IPS DF 19.7 (cell line): ENCODE results near the gene PIP5KL1.
"Not testable (repeated sequence)": the region's sequence is repeated elsewhere in the genome, so short reads cannot be mapped to it uniquely, and the experiment has no call there.

Experiments
- DNase-seq: peaks from one replicate; pipeline ENCODE4 v3.0.0-alpha.2; 2013; ENCODE audit warnings: low read depth, low spot score

PIP5KL1 gene

GRCh38 chr9:127893392-127893791, 37.2 kb downstream of the PIP5KL1 start:
- DNase-seq: no peak

- DNase-seq: no peak
Observed at GRCh38 chr9:127892831-127893230, 37.7 kb downstream of the PIP5KL1 start.

GRCh38 chr9:127890053-127890452, 40.5 kb downstream of the PIP5KL1 start:
- no peak for DNase-seq

- no peak for DNase-seq
Observed at GRCh38 chr9:127887792-127888191, 42.8 kb downstream of the PIP5KL1 start.

- DNase-seq: no peak
Observed at GRCh38 chr9:127886401-127886972, 44.1 kb downstream of the PIP5KL1 start.

GRCh38 chr9:127885508-127886281, 44.9 kb downstream of the PIP5KL1 start:
- no peak for DNase-seq

GRCh38 chr9:127884976-127885490, 45.5 kb downstream of the PIP5KL1 start:
- DNase-seq: no peak

- DNase-seq: no peak
Observed at GRCh38 chr9:127884427-127884911, 46.1 kb downstream of the PIP5KL1 start.

GRCh38 chr9:127883959-127884358, 46.6 kb downstream of the PIP5KL1 start:
- DNase-seq: no peak

- DNase-seq: not testable (repeated sequence)
Observed at GRCh38 chr9:127881715-127882114, 48.9 kb downstream of the PIP5KL1 start.

- no peak for DNase-seq
Observed at GRCh38 chr9:127880143-127880542, 50.4 kb downstream of the PIP5KL1 start.

GRCh38 chr9:127878652-127879390, 51.8 kb downstream of the PIP5KL1 start:
- DNase-seq: no peak

GRCh38 chr9:127878001-127878651, 52.5 kb downstream of the PIP5KL1 start:
- no peak for DNase-seq

- no peak for DNase-seq
Observed at GRCh38 chr9:127877566-127877998, 53.0 kb downstream of the PIP5KL1 start, which contains the start of gene AK1. Gene AK1 (minus strand): TSS chr9:127877675. CDS start chr9:127874617, 3,058 bp downstream.

- no peak for DNase-seq
Observed at GRCh38 chr9:127876764-127877562, 53.6 kb downstream of the PIP5KL1 start.

GRCh38 chr9:127876026-127876763, 54.4 kb downstream of the PIP5KL1 start:
- DNase-seq: no peak

- DNase-seq: no peak
Observed at GRCh38 chr9:127875306-127875966, 55.1 kb downstream of the PIP5KL1 start.

- DNase-seq: no peak
Observed at GRCh38 chr9:127874301-127875221, 56.0 kb downstream of the PIP5KL1 start.
